GM12891 (cell line): ENCODE measurements around the gene UGT1A5.

Experiments used
- POLR2A ChIP-seq: IDR thresholded peaks from 2 replicates; pipeline ENCODE4 v1.6.1; 2011; ENCODE audit warnings: low read depth, low read length, control low read depth
- POLR2AphosphoS5 ChIP-seq: IDR thresholded peaks from 2 replicates; pipeline ENCODE4 v1.6.1; 2011; ENCODE audit warnings: low read depth, low read length, control low read depth
- POU2F2 ChIP-seq: IDR thresholded peaks from 2 replicates; pipeline ENCODE4 v1.6.1; 2011; ENCODE audit warnings: low read depth, mild to moderate bottlenecking, control low read depth, low read length, moderate library complexity
- SPI1 ChIP-seq: IDR thresholded peaks from 2 replicates; pipeline ENCODE4 v1.6.1; 2011; ENCODE audit warnings: low read depth, low read length, control low read depth
- TAF1 ChIP-seq: IDR thresholded peaks from 2 replicates; pipeline ENCODE4 v1.6.1; 2011; ENCODE audit warnings: low read depth, low read length, control low read depth

DNA sequence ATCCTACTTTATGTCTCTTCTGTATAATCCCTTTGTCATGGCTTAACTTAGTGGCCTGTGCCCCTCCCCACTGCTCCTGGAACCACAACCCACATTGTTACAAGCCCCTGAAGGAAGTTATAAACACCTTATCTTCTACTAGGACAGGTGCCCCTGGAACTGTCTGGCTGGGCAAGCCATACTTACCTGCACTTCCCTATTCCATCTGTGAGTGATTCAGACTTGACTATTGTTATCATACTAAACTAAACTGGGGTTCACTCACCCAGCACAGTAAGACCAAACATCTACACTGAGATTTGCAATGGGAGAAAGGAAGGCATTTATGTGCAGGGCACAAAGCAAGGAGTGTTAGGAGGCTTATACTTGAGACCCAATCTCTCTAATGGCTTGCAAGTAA, 23.7 kb upstream of the UGT1A5 start:
- TF ChIP-seq POLR2AphosphoS5: no peak
- TF ChIP-seq POLR2A: no peak
- no peak for TF ChIP-seq TAF1
- TF ChIP-seq POU2F2: no peak
- no peak for TF ChIP-seq SPI1
